ENCODE measurements around the gene SLC29A3. TPM values are rescaled to one million over a fixed set of nuclear protein-coding genes. Genes with fewer than 3 reads are reported as not detected.

The SLC29A3 gene
- total and polyA plus RNA-seq, 10 of the 15 experiments (the other 5 are each of a cell fraction or from before 2014, with no cell fraction given): 1.5 to 4.0 (median 2.7) TPM

- no peaks in the 10 kb centered on the region; a peak in 2 of 4 replicates for H3K36me3 ChIP-seq (ENCODE audit: control insufficient read depth in 2 of 2, insufficient read depth in 2 of 2, low read length in 1 of 2)
- 91% methylated on average over 6 of the region's 6 CpGs for WGBS (ENCODE audit: insufficient coverage, insufficient replicate concordance, low lambda C conversion rate, missing lambda C conversion rate)
- ChIA-PET CTCF (no interaction called here), POLR2A (interaction anchor here (0.8 kb wide), 1 partner anchor 53 kb away, joined by 4 read pairs; no protein-coding TSS in a partner anchor), SMC1A (ENCODE audit: uncharacterized antibody, unreplicated experiment) (interaction anchor here (14.0 kb wide), 1 partner anchor 51 kb away, joined by 249 read pairs; no protein-coding TSS in a partner anchor), RAD21 (ENCODE audit: unreplicated experiment) (no interaction called here)
- no peak overlapping the region for H3K9ac ChIP-seq (ENCODE audit: control insufficient read depth, insufficient read depth, low read length)
- no peaks in the 10 kb centered on the region for H3K27me3 ChIP-seq (replicated peaks in 1 of 2; ENCODE audit: control insufficient read depth in 2 of 2, insufficient read depth in 2 of 2, low read length in 1 of 2)
- H2AFZ ChIP-seq (ENCODE audit: control insufficient read depth, low read depth, low read length): no peak overlapping the region
- H3K4me1 ChIP-seq (ENCODE audit: control insufficient read depth, insufficient read depth, low read length): no peaks in the 10 kb centered on the region
- H3K4me2 ChIP-seq (ENCODE audit: control insufficient read depth, insufficient read depth): no peak overlapping the region
- TF ChIP-seq ZNF622 (IDR thresholded peaks at IDR 0.05) (no peak), IKZF1 (conservative IDR thresholded peaks at IDR 0.05) (no peak), MEF2B (IDR thresholded peaks at IDR 0.05; ENCODE audit: partially characterized antibody, poor library complexity, severe bottlenecking) (no peak), IRF4 (IDR thresholded peaks at IDR 0.05; ENCODE audit: low read depth, low read length) (no peak)
- TF ChIP-seq, protein P1, sequence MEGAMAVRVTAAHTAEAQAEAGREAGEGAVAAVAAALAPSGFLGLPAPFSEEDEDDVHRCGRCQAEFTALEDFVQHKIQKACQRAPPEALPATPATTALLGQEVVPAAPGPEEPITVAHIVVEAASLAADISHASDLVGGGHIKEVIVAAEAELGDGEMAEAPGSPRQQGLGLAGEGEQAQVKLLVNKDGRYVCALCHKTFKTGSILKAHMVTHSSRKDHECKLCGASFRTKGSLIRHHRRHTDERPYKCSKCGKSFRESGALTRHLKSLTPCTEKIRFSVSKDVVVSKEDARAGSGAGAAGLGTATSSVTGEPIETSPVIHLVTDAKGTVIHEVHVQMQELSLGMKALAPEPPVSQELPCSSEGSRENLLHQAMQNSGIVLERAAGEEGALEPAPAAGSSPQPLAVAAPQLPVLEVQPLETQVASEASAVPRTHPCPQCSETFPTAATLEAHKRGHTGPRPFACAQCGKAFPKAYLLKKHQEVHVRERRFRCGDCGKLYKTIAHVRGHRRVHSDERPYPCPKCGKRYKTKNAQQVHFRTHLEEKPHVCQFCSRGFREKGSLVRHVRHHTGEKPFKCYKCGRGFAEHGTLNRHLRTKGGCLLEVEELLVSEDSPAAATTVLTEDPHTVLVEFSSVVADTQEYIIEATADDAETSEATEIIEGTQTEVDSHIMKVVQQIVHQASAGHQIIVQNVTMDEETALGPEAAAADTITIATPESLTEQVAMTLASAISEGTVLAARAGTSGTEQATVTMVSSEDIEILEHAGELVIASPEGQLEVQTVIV (IDR thresholded peaks at IDR 0.05; ENCODE audit: borderline replicate concordance, partially characterized antibody): no peak
- TF ChIP-seq, protein P2, sequence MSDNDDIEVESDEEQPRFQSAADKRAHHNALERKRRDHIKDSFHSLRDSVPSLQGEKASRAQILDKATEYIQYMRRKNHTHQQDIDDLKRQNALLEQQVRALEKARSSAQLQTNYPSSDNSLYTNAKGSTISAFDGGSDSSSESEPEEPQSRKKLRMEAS (IDR thresholded peaks at IDR 0.05; ENCODE audit: low read depth, low read length): no peak
- no peaks in the 10 kb centered on the region for H4K20me1 ChIP-seq (ENCODE audit: control insufficient read depth, insufficient read depth)
- FAIRE-seq: no peak
- no peak for DNase-seq (ENCODE audit: low read depth, low spot score)
- no peak overlapping the region for H3K27ac ChIP-seq (ENCODE audit: control insufficient read depth, insufficient read depth)
- no TSS peak for BruUV-seq (replicated peaks)
- no peaks in the 10 kb centered on the region for H3K79me2 ChIP-seq (ENCODE audit: control insufficient read depth, insufficient read depth, low read length)
- no peak overlapping the region for H3K4me3 ChIP-seq
- intact Hi-C loops (cut with micrococcal nuclease; ENCODE audit: unreplicated experiment) (no loop called here), in situ Hi-C loops (cut with MboI) (no loop called here)
- no peak for ATAC-seq
- no peaks in the 10 kb centered on the region for H3K9me3 ChIP-seq (replicated peaks; ENCODE audit: control insufficient read depth, insufficient read depth, low read length)
These were observed 6.2 kb downstream of the SLC29A3 start for GRCh38 chr10:71325267-71325666.

All from GM12878 (cell line).